Mononuclear cell (primary cell): Measurements from ENCODE around the gene AP4S1. TPM values are rescaled to one million over a fixed set of nuclear protein-coding genes. Genes with fewer than 3 reads are reported as not detected.
"Not testable (repeated sequence)": the region's sequence is repeated elsewhere in the genome, so short reads cannot be mapped to it uniquely, and the experiment has no call there.

Experiments used
- H3K27me3 ChIP-seq: 2 replicates; pipeline ENCODE4 v1.6.0; 2011; ENCODE audit warnings: low read length, control low read depth; ENCODE audit not compliant: insufficient read depth
- H3K4me1 ChIP-seq: 2 replicates; pipeline ENCODE4 v1.5.1; 2011; ENCODE audit warnings: mild to moderate bottlenecking, low read length, control low read depth; ENCODE audit not compliant: insufficient read depth
- H3K4me3 ChIP-seq: 2 replicates; pipeline ENCODE4 v1.5.1; 2011; ENCODE audit warnings: mild to moderate bottlenecking, low read length, moderate library complexity
- H3K9me3 ChIP-seq: 2 replicates; pipeline ENCODE4 v1.5.1; 2011; ENCODE audit warnings: low read depth, mild to moderate bottlenecking, control low read depth, low read length
- total RNA-seq: library from RNA; depleted of rRNA; stranded (reverse); fragments of >200 nt; gene quantifications from one replicate; pipeline ENCODE4 v1.2.3, GENCODE V29; 2012

AP4S1 gene
- total RNA-seq, 1 donor: 13.0 TPM

DNA sequence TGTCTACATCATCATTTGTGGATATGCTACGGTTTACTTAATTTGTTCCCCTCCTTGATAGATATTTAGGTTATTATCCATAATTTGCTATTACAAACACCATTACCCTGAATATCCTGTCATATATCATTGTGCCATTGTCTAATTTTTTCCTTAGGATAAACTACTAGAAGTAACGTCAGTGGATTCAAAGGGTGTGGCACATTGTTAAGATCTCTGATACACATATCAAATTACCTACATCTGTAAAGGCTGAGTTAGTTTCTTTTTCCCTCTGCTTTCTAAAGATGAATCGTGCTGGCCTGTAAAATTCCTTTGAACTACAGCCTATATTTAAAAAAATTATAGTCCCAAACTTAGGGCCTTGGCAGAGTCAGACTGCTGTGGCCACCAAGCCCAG is 54.6 kb downstream of the AP4S1 start:
- Histone ChIP-seq H3K4me1 (no peaks in the 10 kb centered on the region), H3K27me3 (no peaks in the 10 kb centered on the region), H3K9me3 (no peaks in the 10 kb centered on the region), H3K4me3 (no peak overlapping the region)

DNA sequence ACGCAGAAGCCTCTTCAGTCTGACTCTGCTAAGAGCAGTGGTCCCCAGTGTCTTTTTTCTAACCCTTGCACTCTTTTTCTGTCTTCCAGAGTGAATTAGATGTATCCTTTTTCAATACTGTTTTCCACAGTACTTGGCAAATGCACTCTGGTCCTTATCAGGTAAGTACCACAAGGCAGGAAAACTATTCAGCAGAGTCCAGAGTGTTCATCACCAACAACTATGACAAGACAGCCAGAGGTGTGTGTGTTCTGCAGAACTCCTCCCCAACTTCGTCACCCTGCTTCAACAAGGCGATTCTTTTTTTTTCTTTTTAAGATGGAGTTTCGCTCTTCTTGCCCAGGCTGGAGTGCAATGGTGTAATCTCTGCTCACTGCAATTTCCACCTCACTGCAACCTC is 55.0 kb downstream of the AP4S1 start:
- H3K4me1 ChIP-seq: no peaks in the 10 kb centered on the region
- H3K27me3 ChIP-seq: no peaks in the 10 kb centered on the region
- H3K4me3 ChIP-seq: no peak overlapping the region
- no peaks in the 10 kb centered on the region for H3K9me3 ChIP-seq

DNA sequence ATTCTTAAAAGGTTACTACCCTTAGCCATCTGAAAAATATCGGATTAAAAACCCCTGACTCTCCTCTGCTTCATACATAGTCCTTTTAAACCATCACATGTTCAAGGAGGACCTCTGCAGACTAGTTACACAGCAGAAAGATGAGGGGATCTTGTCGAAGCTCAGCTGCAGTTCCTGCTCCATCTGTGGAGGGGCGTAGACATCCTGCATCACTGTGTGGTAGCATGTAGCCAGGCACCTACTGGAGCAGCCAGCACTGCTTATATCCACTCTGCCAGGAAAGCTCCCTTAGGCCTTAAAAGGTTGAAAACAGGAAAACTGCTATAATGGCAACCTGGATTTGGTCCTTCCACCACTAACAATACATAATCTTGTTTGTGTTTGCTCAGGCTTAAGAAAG is 58.3 kb downstream of the AP4S1 start:
- H3K9me3 ChIP-seq: no peaks in the 10 kb centered on the region
- no peak overlapping the region for H3K4me3 ChIP-seq
- H3K27me3 ChIP-seq: no peaks in the 10 kb centered on the region
- no peaks in the 10 kb centered on the region for H3K4me1 ChIP-seq

DNA sequence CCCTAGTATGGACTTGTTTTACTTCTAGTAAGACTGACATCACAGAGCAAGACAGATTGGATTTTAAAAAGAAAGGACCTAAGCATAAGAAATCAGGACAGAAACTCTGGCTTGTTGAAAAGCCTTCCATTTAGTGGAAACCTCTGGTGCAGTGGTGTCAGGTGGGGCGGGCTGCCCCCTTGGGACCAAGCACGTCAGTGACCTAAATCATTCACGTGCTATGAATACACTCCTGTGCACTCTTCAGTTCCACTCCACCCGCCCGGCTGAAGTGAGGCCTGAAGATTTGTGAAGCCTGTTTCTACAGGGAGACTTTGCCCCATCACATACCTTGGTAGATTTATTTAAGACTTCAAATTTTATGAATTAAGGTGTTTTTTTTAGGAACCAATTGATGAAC is 58.9 kb downstream of the AP4S1 start:
- H3K9me3 ChIP-seq: no peaks in the 10 kb centered on the region
- H3K27me3 ChIP-seq: no peaks in the 10 kb centered on the region
- no peaks in the 10 kb centered on the region for H3K4me1 ChIP-seq
- no peak overlapping the region for H3K4me3 ChIP-seq

DNA sequence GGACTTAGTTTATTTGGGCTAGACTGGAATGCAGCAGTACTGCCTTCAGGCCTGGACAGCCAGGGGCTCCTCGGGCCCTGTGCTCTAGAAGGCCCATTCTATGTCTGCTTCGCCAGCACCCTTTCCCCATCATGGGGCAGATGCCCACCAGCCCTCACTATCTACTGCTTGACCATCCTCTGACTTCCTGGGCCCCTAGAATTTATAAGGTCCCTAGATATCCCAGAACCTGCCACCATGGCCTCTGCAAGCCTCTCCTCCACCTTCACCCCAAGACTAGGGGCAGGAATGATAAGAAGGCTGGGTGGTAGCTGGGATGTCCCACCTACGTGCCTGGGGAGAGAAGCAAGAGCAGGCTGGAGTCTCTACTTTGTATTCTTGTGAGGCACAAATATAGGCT is 59.6 kb downstream of the AP4S1 start:
- no peaks in the 10 kb centered on the region for H3K9me3 ChIP-seq
- peaks cover 5% of the 10 kb centered on the region for H3K4me1 ChIP-seq
- H3K4me3 ChIP-seq: no peak overlapping the region
- no peaks in the 10 kb centered on the region for H3K27me3 ChIP-seq

DNA sequence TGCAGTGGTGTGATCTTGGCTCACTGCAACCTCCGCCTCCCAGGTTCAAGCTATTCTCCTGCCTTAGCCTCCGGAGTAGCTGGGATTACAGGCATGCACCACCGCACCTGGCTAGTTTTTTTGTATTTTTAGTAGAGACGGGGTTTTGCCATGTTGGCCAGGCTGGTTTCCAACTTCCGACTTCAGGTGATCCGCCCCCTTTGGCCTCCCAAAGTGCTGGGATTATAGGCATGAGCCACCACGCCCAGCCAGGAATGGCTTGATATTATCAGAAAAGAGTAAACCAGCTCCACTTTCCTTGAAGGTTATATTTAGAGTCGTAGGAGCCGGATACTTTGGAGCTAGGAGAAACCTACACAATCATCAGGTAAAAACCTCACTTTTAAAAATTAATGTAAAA is 61.0 kb downstream of the AP4S1 start:
- peaks cover 18% of the 10 kb centered on the region for H3K4me1 ChIP-seq
- H3K4me3 ChIP-seq, H3K9me3 ChIP-seq, H3K27me3 ChIP-seq: not testable (repeated sequence)

DNA sequence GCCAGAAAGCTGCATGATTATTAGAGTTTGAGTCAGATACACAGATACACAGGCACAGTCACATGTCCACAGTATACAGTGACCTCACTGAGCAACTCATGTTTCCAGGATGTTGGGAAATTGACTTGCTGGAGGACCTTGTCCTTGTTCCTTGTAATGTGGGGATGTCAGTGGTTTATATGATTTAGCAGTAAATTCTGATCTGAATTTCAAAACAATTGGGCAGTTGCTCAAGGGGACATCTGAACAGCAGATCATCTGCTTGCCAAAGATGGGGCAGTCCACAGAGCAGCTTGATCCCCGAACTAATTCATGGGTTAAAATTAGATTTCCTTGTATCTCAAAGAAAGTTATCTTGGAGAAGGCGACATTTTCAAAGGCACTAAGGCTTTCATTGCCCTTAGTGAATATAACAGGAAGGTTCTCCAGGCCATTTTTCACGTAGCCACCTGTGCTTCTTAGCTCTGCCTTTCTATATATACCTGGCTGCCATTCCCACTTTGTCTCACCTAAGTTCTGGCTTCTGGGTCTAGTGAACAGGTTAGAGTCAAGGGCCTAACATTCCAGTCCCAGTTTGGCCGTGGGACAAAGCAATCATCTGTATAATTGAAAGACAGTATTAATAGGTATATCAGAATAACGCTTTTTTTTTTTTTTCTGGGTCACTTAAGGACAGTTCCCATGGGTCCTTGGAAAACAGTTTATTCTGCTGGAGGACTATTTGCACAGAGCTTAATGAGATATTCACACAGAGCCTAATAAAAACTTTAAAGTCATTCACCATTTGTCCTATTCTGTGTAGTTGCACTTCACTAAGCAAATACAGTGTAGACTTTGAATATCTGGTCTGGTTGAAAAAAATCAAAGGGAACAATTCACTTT is 65.7 kb downstream of the AP4S1 start:
- Histone ChIP-seq H3K9me3 (no peaks in the 10 kb centered on the region), H3K4me1 (peaks cover 19% of the 10 kb centered on the region), H3K27me3 (no peaks in the 10 kb centered on the region), H3K4me3 (no peak overlapping the region)

DNA sequence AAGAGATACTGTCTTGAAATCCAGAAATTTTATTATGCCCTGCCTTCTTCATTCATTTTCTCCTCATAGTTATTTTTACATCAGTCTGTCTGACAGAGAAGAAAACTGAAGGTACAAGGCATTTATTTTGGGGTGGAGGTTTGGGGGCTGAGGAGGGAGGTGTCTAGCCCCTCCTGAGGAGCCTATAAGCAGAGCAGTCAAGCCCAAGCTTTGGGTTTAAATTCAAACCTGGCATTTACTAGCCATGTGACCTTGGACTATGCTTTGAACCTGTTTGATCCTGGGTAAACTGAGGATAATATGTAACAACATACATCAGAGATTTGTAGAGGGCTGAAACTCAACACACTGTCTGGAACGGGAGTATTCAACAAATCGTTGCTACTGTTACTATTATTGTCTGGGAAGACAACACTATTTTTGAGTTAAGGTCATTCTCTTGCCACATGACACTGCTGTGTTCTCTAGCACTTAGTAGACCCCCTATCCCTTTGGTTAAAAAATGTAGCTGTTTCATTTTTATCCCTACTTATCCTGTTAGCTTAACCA is 66.8 kb downstream of the AP4S1 start:
- Histone ChIP-seq H3K9me3 (no peaks in the 10 kb centered on the region), H3K4me1 (peaks cover 19% of the 10 kb centered on the region), H3K27me3 (no peaks in the 10 kb centered on the region), H3K4me3 (no peak overlapping the region)

DNA sequence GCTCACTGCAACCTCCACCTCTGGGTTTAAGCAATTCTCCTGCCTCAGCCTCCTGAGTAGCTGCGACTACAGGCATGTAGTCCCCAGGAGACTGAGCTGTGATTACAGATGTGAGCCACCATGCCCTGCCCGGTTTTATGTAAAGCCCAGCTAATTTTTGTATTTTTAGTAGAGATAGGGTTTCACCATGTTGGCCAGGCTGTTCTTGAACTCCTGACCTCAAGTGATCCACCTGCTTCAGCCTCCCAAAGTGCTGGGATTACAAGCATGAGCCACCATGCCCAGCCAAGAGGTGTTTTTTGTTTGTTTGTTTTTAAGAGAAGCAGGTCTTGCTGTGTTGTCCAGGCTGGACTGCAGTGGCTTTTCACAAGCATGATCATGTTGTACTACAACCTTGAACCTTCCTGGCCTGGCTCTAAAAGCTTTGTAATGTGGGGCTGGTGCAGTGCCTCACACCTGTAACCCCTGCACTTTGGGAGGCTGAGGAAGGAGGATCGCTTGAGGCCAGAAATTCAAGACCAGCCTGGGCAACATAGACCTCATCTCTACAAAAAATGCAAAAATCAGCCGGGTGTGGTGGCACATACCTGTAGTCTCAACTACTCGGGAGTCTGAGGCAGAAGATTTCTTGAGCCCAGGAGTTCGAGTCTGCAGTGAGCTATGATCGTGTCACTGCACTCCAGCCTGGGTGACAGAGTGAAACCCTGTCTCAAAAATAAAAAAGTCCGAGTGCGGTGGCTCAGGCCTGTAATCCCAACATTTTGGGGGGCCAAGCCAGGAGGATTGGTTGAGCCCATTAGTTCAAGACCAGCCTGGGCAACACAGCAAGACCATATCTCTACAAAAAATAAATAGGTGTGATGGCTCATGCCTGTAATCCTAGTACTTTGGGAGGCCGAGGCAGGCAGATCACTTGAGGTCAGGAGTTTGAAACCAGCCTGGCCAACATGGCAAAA is 68.7 kb downstream of the AP4S1 start:
- peaks cover 19% of the 10 kb centered on the region for H3K4me1 ChIP-seq
- not testable (repeated sequence) for H3K27me3 ChIP-seq, H3K4me3 ChIP-seq, H3K9me3 ChIP-seq

DNA sequence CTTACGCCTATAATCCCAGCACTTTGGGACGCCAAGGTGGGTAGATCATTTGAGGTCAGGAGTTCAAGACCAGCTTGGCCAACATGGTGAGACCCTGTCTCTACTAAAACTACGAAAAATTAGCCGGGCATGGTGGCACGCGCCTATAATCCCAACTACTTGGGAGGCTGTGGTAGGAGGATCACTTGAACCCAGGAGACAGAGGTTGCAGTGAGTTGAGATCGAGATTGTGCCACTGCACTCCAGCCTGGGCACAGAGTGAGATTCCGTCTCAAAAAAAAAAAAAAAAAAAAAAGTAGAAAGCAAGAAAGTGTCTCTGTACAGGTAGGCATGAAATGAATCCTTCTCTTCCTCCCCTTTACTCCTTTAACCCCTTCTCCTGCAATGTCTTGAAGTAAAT is 70.4 kb downstream of the AP4S1 start:
- not testable (repeated sequence) for H3K9me3 ChIP-seq, H3K4me3 ChIP-seq, H3K27me3 ChIP-seq, H3K4me1 ChIP-seq

DNA sequence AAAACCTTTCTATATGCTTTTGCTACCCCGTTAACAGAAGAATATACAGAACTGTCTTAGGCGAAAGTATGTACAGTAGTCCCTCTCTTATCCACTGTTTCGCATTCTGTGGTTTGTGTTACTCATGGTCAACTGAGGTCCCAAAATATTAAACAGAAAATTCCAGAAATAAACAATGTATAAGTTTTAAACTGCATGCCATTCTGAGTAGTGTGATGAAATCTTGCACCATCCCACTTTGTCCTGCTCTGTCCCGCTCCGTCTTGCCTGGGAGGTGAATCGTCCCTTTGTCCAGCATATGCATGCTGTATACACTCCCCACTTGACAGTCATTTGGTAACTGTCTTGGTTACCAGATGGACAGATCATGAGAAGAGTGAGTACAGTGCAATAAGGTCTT is 70.8 kb downstream of the AP4S1 start:
- H3K4me1 ChIP-seq: peaks cover 2% of the 10 kb centered on the region

DNA sequence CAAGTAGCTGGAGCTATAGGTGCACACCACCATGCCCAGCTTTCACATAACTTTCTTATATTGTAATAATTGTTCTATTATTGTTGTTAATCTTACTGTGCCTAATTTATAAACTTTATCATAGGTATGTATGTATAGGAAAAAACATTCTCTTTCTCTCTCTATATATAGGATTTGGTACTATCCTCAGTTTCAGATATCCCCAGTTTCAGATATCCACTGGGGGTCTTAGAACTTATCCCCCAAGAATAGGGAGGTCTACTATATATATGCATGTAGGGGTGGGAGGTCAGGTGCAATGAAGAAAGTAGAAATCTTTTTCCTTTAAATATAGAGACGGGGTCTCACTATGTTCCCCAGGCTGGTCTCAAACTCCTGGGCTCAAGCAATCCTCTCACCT is 71.6 kb downstream of the AP4S1 start:
- H3K4me3 ChIP-seq: no peak overlapping the region
- H3K9me3 ChIP-seq: no peaks in the 10 kb centered on the region
- no peaks in the 10 kb centered on the region for H3K27me3 ChIP-seq
- no peaks in the 10 kb centered on the region for H3K4me1 ChIP-seq

More for the DNA sequence above, 70.8 kb downstream of the AP4S1 start:
- H3K9me3 ChIP-seq: no peaks in the 10 kb centered on the region
- H3K4me3 ChIP-seq: no peak overlapping the region
- no peaks in the 10 kb centered on the region for H3K27me3 ChIP-seq

DNA sequence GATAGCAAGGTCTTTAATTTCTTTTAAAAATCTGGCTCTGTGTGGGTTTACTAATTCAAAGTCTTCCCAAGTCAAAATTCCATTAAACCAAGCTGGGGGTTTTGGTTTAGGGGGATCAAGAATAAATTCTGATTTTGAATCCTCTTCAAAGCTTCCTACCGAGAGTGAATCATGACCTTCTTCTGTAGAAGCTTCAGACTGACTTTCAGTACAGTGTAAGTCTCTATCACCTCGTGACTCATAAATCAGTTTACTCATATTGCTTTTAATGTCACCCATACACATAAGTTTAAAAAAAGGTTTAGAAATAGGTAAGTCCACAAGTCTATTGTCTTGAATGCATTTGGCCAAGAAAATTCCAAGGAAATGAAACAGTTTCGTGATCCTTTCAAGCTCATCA is 81.3 kb downstream of the AP4S1 start:
- Histone ChIP-seq H3K9me3 (no peaks in the 10 kb centered on the region), H3K4me3 (no peak overlapping the region), H3K4me1 (peaks cover 5% of the 10 kb centered on the region), H3K27me3 (no peaks in the 10 kb centered on the region)

DNA sequence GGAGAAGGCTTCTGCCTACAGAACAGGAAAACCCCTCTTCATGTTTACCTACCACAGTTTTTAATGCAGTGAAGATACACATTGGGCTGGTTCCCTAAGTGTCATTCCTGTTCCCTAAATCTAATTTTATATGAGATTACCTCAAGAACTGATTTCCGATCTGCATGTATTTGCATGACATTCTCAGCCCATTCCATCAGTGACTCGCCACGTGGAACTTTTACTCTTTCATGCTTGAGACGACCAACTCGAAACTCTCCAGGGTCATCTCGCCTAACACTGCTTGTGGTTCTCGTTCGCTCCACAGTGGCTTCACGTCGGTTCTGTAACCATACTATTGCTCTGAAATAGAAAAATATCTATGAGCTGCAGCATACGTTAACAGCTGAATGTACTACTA is 83.8 kb downstream of the AP4S1 start:
- no peaks in the 10 kb centered on the region for H3K9me3 ChIP-seq
- H3K4me1 ChIP-seq: peaks cover 5% of the 10 kb centered on the region
- no peak overlapping the region for H3K4me3 ChIP-seq
- no peaks in the 10 kb centered on the region for H3K27me3 ChIP-seq

DNA sequence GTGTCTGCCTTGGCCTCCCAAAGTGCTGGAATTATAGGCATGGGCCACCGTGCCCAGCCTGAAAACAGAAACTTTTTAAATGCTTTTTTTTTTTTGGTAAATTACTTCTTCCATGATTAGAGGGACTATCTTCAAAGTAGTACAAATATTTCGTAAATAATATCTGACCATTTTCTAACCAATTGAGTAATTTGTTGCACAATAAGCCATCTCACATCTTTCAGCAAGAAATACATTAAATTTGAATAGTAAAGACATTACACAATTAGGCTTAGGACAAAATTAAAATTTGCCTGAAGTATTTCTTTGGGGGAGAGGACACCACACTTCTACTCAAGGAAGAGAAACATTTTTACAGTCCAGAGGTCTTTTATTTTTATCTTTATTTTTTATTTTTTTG is 85.4 kb downstream of the AP4S1 start:
- Histone ChIP-seq H3K27me3 (no peaks in the 10 kb centered on the region), H3K4me1 (peaks cover 5% of the 10 kb centered on the region), H3K4me3 (no peak overlapping the region)

More for the DNA sequence above, 85.4 kb downstream of the AP4S1 start:
- no peaks in the 10 kb centered on the region for H3K9me3 ChIP-seq
